Muscle layer of duodenum (tissue), 2 donors: Measurements from ENCODE around the gene NPR3.
"Not testable (repeated sequence)": the region's sequence is repeated elsewhere in the genome, so short reads cannot be mapped to it uniquely, and the experiment has no call there.

Source experiments
- H3K27ac ChIP-seq: one replicate; pipeline ENCODE4 v1.7.0; 2013; ENCODE audit warnings: mild to moderate bottlenecking, low read length
- H3K27me3 ChIP-seq: one replicate; pipeline ENCODE4 v1.7.0; 2013; ENCODE audit warnings: low read depth, mild to moderate bottlenecking, control low read depth, low read length
- H3K36me3 ChIP-seq, 2 donors: one replicate each; pipeline ENCODE4 v1.7.0; 2013; ENCODE audit warnings: low read length in 2 of 2, control low read depth in 1 of 2, mild to moderate bottlenecking in 1 of 2; ENCODE audit not compliant: insufficient read depth in 2 of 2, control insufficient read depth in 1 of 2
- H3K4me1 ChIP-seq, 2 donors: one replicate each; pipeline ENCODE4 v1.7.0; 2013; ENCODE audit warnings: low read length in 2 of 2, mild to moderate bottlenecking in 2 of 2, control low read depth in 1 of 2, moderate library complexity in 1 of 2; ENCODE audit not compliant: insufficient read depth in 2 of 2, control insufficient read depth in 1 of 2
- H3K4me3 ChIP-seq, 2 donors: one replicate each; pipeline ENCODE4 v1.7.0; 2013; ENCODE audit warnings: low read length in 2 of 2, low read depth in 1 of 2, mild to moderate bottlenecking in 1 of 2
- H3K9me3 ChIP-seq, 2 donors: one replicate each; pipeline ENCODE4 v1.7.0; 2013; ENCODE audit warnings: low read length in 2 of 2, control low read depth in 1 of 2, mild to moderate bottlenecking in 1 of 2; ENCODE audit not compliant: control insufficient read depth in 1 of 2
- donor health status: healthy.

Gene NPR3

GRCh38 chr5:32786311-32786710 is 75.2 kb downstream of the NPR3 start:
- Histone ChIP-seq H3K27ac (no peak overlapping the region), H3K4me1 (no peaks in the 10 kb centered on the region), H3K36me3 (no peaks in the 10 kb centered on the region), H3K4me3 (no peak overlapping the region), H3K9me3 (no peaks in the 10 kb centered on the region), H3K27me3 (no peaks in the 10 kb centered on the region)

- no peak overlapping the region for H3K4me3 ChIP-seq
- H3K4me1 ChIP-seq = no peaks in the 10 kb centered on the region
- no peaks in the 10 kb centered on the region for H3K36me3 ChIP-seq
- no peaks in the 10 kb centered on the region for H3K9me3 ChIP-seq
- H3K27me3 ChIP-seq = no peaks in the 10 kb centered on the region
- no peak overlapping the region for H3K27ac ChIP-seq
Observed at GRCh38 chr5:32790411-32790951, 79.4 kb downstream of the NPR3 start.

GRCh38 chr5:32791536-32792243 is 80.6 kb downstream of the NPR3 start:
- Histone ChIP-seq H3K27me3 (no peaks in the 10 kb centered on the region), H3K4me3 (no peak overlapping the region), H3K27ac (no peak overlapping the region), H3K9me3 (no peaks in the 10 kb centered on the region), H3K36me3 (no peaks in the 10 kb centered on the region), H3K4me1 (no peaks in the 10 kb centered on the region)

GRCh38 chr5:32794086-32794485 is 83.0 kb downstream of the NPR3 start:
- Histone ChIP-seq H3K4me1 (no peaks in the 10 kb centered on the region), H3K4me3 (no peak overlapping the region), H3K36me3 (no peaks in the 10 kb centered on the region), H3K27ac (no peak overlapping the region), H3K9me3 (no peaks in the 10 kb centered on the region), H3K27me3 (no peaks in the 10 kb centered on the region)

- no peaks in the 10 kb centered on the region for H3K9me3 ChIP-seq
Observed at GRCh38 chr5:32802764-32803163, 91.6 kb downstream of the NPR3 start.

GRCh38 chr5:32803656-32804055 is 92.5 kb downstream of the NPR3 start:
- Histone ChIP-seq H3K36me3 (no peaks in the 10 kb centered on the region), H3K27ac (no peak overlapping the region), H3K9me3 (no peaks in the 10 kb centered on the region), H3K27me3 (no peaks in the 10 kb centered on the region), H3K4me1 (no peaks in the 10 kb centered on the region), H3K4me3 (no peak overlapping the region)

More at GRCh38 chr5:32802764-32803163, 91.6 kb downstream of the NPR3 start:
- no peaks in the 10 kb centered on the region for H3K27me3 ChIP-seq
- no peak overlapping the region for H3K4me3 ChIP-seq
- no peaks in the 10 kb centered on the region for H3K36me3 ChIP-seq
- no peak overlapping the region for H3K27ac ChIP-seq
- H3K4me1 ChIP-seq = no peaks in the 10 kb centered on the region

- not testable (repeated sequence) for H3K36me3 ChIP-seq, H3K4me1 ChIP-seq, H3K9me3 ChIP-seq, H3K27ac ChIP-seq, H3K27me3 ChIP-seq, H3K4me3 ChIP-seq
Observed at GRCh38 chr5:32805462-32805861, 94.3 kb downstream of the NPR3 start.

GRCh38 chr5:32805971-32806638 is 95.0 kb downstream of the NPR3 start:
- Histone ChIP-seq H3K9me3 (no peaks in the 10 kb centered on the region), H3K36me3 (no peaks in the 10 kb centered on the region), H3K27me3 (no peaks in the 10 kb centered on the region), H3K27ac (no peak overlapping the region), H3K4me1 (peaks cover 0 to 7% of the 10 kb centered on the region in 2 donors), H3K4me3 (no peak overlapping the region)

GRCh38 chr5:32808783-32809182 is 97.7 kb downstream of the NPR3 start:
- H3K27me3 ChIP-seq = no peaks in the 10 kb centered on the region
- no peak overlapping the region for H3K4me3 ChIP-seq
- no peaks in the 10 kb centered on the region for H3K9me3 ChIP-seq
- peaks cover 0 to 7% of the 10 kb centered on the region in 2 donors for H3K4me1 ChIP-seq
- no peak overlapping the region for H3K27ac ChIP-seq
- no peaks in the 10 kb centered on the region for H3K36me3 ChIP-seq

GRCh38 chr5:32810804-32811203 is 99.7 kb downstream of the NPR3 start:
- peaks cover 0 to 7% of the 10 kb centered on the region in 2 donors for H3K4me1 ChIP-seq
- H3K27ac ChIP-seq = no peak overlapping the region
- no peaks in the 10 kb centered on the region for H3K27me3 ChIP-seq
- H3K9me3 ChIP-seq = no peaks in the 10 kb centered on the region
- H3K36me3 ChIP-seq = no peaks in the 10 kb centered on the region
- H3K4me3 ChIP-seq = no peak overlapping the region

- Histone ChIP-seq H3K27me3 (no peaks in the 10 kb centered on the region), H3K4me3 (no peak overlapping the region), H3K36me3 (no peaks in the 10 kb centered on the region), H3K4me1 (peaks cover 0 to 7% of the 10 kb centered on the region in 2 donors), H3K9me3 (no peaks in the 10 kb centered on the region), H3K27ac (no peak overlapping the region)
Observed at GRCh38 chr5:32812399-32812798, 101.3 kb downstream of the NPR3 start.
